Left forelimb (tissue), 1 donor: Measurements from ENCODE around the gene CCDC112.

Experiments used
- DNase-seq: peaks from one replicate; pipeline ENCODE4 v3.0.0-alpha.2; 2018; ENCODE audit warnings: low spot score

CCDC112 gene

GRCh38 chr5:115317736-115318135 is 21.3 kb upstream of the CCDC112 start:
- no peak for DNase-seq

GRCh38 chr5:115317320-115317719 is 20.9 kb upstream of the CCDC112 start:
- no peak for DNase-seq

GRCh38 chr5:115313632-115314031 is 17.2 kb upstream of the CCDC112 start:
- DNase-seq, result no peak

GRCh38 chr5:115313052-115313451 is 16.6 kb upstream of the CCDC112 start:
- no peak for DNase-seq

- DNase-seq, result no peak
These were observed 13.4 kb upstream of the CCDC112 start for GRCh38 chr5:115309751-115310370.

GRCh38 chr5:115308815-115309214 is 12.4 kb upstream of the CCDC112 start:
- DNase-seq, result no peak

- DNase-seq, result no peak
These were observed 9.6 kb upstream of the CCDC112 start for GRCh38 chr5:115306011-115306536.

- DNase-seq, result no peak
These were observed 8.0 kb upstream of the CCDC112 start for GRCh38 chr5:115304496-115304895.

GRCh38 chr5:115298811-115299210 is 2.4 kb upstream of the CCDC112 start:
- no peak for DNase-seq

GRCh38 chr5:115297031-115297430 is 577 bp upstream of the CCDC112 start:
- DNase-seq, result no peak

- no peak for DNase-seq
These were observed 704 bp downstream of the CCDC112 start for GRCh38 chr5:115295777-115296123.

GRCh38 chr5:115291397-115291796 is 5.1 kb downstream of the CCDC112 start:
- DNase-seq, result no peak

GRCh38 chr5:115289104-115289503 is 7.3 kb downstream of the CCDC112 start:
- DNase-seq, result no peak

- no peak for DNase-seq
These were observed 12.4 kb downstream of the CCDC112 start for GRCh38 chr5:115284021-115284420.

GRCh38 chr5:115282131-115282530 is 14.3 kb downstream of the CCDC112 start:
- DNase-seq, result no peak

GRCh38 chr5:115274584-115274983 is 21.9 kb downstream of the CCDC112 start:
- DNase-seq, result no peak

- DNase-seq, result no peak
These were observed 24.0 kb downstream of the CCDC112 start for GRCh38 chr5:115272297-115272958.

GRCh38 chr5:115271295-115272050 is 25.0 kb downstream of the CCDC112 start:
- no peak for DNase-seq

GRCh38 chr5:115267617-115268016 is 28.8 kb downstream of the CCDC112 start:
- no peak for DNase-seq

GRCh38 chr5:115265220-115265619 is 31.2 kb downstream of the CCDC112 start:
- no peak for DNase-seq

- DNase-seq, result no peak
These were observed 31.7 kb downstream of the CCDC112 start for GRCh38 chr5:115264786-115265185.

GRCh38 chr5:115263078-115263380 is 33.4 kb downstream of the CCDC112 start:
- DNase-seq, result no peak
